Measurements from ENCODE around the gene ELN. TPM values are rescaled to one million over a fixed set of nuclear protein-coding genes. Genes with fewer than 3 reads are reported as not detected.

Gene ELN
- total and polyA plus RNA-seq, 2 of the 4 experiments (the other 2 are of a cell fraction), result 2.2 to 14.3 TPM

- intact Hi-C loops (cut with micrococcal nuclease) (no loop called here), in situ Hi-C loops (cut with MboI; ENCODE audit: low sequenced_read_pairs) (loop anchor here (5.0 kb wide), 1 partner anchor 148 kb away; no protein-coding TSS in a partner anchor), dilution Hi-C loops (cut with HindIII; ENCODE audit: low sequenced_read_pairs, unreplicated experiment) (no loop called here)
- Histone ChIP-seq H4K5ac (ENCODE audit: low read depth, low read length) (no peak overlapping the region), H3K27me3 (ENCODE audit: control insufficient read depth, insufficient read depth, low read length) (no peaks in the 10 kb centered on the region), H2AFZ (replicated peaks; ENCODE audit: low read length, poor library complexity) (no peak overlapping the region), H3K27ac (ENCODE audit: insufficient read depth, low read length) (no peak overlapping the region), H3K4me1 (ENCODE audit: control insufficient read depth, insufficient read depth, low read length) (peaks cover 13% of the 10 kb centered on the region), H3K9me3 (ENCODE audit: control insufficient read depth, insufficient read depth, low read length) (no peaks in the 10 kb centered on the region), H4K91ac (ENCODE audit: insufficient read depth, low read depth, low read length) (no peak overlapping the region), H3K56ac (ENCODE audit: extremely low read depth, insufficient read depth, low read length) (no peak overlapping the region), H2AK9ac (replicated peaks; ENCODE audit: low read depth, low read length, poor library complexity) (no peak overlapping the region), H2BK5ac (ENCODE audit: low read depth, low read length, poor library complexity, severe bottlenecking) (no peak overlapping the region), H3K9me1 (ENCODE audit: insufficient read depth, low read length) (peaks cover 8% of the 10 kb centered on the region), H3K36me3 (ENCODE audit: control insufficient read depth, insufficient read depth, low read length) (no peaks in the 10 kb centered on the region), H4K8ac (ENCODE audit: low read depth in 2 of 2, low read length in 2 of 2) (no peak overlapping the region), H3K23ac (ENCODE audit: low read depth, low read length) (no peak overlapping the region), H3K9ac (ENCODE audit: low read depth, low read length) (no peak overlapping the region), H2BK15ac (ENCODE audit: low read depth, low read length) (no peak overlapping the region), H2BK20ac (ENCODE audit: low read depth, low read length) (no peak overlapping the region), H2AK5ac (ENCODE audit: low read depth, low read length) (0 out of 2 replicates have a peak overlapping the region, but pooled peaks have one; percentile 26), H3K4me2 (ENCODE audit: low read depth, low read length) (no peak overlapping the region), H3K18ac (ENCODE audit: low read depth, low read length) (no peak overlapping the region), H3K4ac (ENCODE audit: low read depth, low read length) (no peak overlapping the region; the same call in 1 of the 2 replicates), H3K79me1 (ENCODE audit: low read depth in 1 of 2, low read length in 2 of 2) (no peaks in the 10 kb centered on the region; a peak in 1 of 4 replicates), H3K4me3 (ENCODE audit: insufficient read depth, low read depth, low read length) (no peak overlapping the region), H2BK120ac (ENCODE audit: low read depth, low read length) (no peak overlapping the region), H4K20me1 (ENCODE audit: insufficient read depth, low read length) (no peaks in the 10 kb centered on the region), H3K14ac (replicated peaks; ENCODE audit: low read depth, low read length) (no peak overlapping the region)
- TF ChIP-seq SMC3 (IDR thresholded peaks at IDR 0.05; ENCODE audit: low read depth, low read length), result no peak
- TF ChIP-seq, protein P1, sequence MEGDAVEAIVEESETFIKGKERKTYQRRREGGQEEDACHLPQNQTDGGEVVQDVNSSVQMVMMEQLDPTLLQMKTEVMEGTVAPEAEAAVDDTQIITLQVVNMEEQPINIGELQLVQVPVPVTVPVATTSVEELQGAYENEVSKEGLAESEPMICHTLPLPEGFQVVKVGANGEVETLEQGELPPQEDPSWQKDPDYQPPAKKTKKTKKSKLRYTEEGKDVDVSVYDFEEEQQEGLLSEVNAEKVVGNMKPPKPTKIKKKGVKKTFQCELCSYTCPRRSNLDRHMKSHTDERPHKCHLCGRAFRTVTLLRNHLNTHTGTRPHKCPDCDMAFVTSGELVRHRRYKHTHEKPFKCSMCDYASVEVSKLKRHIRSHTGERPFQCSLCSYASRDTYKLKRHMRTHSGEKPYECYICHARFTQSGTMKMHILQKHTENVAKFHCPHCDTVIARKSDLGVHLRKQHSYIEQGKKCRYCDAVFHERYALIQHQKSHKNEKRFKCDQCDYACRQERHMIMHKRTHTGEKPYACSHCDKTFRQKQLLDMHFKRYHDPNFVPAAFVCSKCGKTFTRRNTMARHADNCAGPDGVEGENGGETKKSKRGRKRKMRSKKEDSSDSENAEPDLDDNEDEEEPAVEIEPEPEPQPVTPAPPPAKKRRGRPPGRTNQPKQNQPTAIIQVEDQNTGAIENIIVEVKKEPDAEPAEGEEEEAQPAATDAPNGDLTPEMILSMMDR (conservative IDR thresholded peaks at IDR 0.05; ENCODE audit: low read depth, low read length), result no peak
- no peak for TF ChIP-seq ELK1 (IDR thresholded peaks at IDR 0.05; ENCODE audit: borderline replicate concordance, low read depth, low read length)
- TF ChIP-seq FOS (IDR thresholded peaks at IDR 0.05; ENCODE audit: low read depth, low read length), result no peak
- TF ChIP-seq MAFK (IDR thresholded peaks at IDR 0.05; ENCODE audit: low read depth, low read length), result no peak
- TF ChIP-seq, protein P2, sequence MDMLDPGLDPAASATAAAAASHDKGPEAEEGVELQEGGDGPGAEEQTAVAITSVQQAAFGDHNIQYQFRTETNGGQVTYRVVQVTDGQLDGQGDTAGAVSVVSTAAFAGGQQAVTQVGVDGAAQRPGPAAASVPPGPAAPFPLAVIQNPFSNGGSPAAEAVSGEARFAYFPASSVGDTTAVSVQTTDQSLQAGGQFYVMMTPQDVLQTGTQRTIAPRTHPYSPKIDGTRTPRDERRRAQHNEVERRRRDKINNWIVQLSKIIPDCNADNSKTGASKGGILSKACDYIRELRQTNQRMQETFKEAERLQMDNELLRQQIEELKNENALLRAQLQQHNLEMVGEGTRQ (IDR thresholded peaks at IDR 0.05; ENCODE audit: low read depth, low read length), result no peak
- no peak for TF ChIP-seq POLR2A (IDR thresholded peaks at IDR 0.05; ENCODE audit: low read depth, low read length)
- TF ChIP-seq CHD1 (IDR thresholded peaks at IDR 0.05; ENCODE audit: low read depth, low read length), result no peak
- no peak for TF ChIP-seq RAD21 (IDR thresholded peaks at IDR 0.05; ENCODE audit: low read length)
- TF ChIP-seq MXI1 (IDR thresholded peaks at IDR 0.05; ENCODE audit: borderline replicate concordance, low read depth, low read length), result no peak
- ChIA-PET POLR2A (ENCODE audit: unreplicated experiment) (interaction anchor here (0.6 kb wide), 1 partner anchor 18 kb away, joined by 25 read pairs; no protein-coding TSS in a partner anchor), CTCF (no interaction called here)
- no peak for ATAC-seq (ENCODE audit: low read depth)
- no TSS peak for BruUV-seq (replicated peaks)
- no peak for DNase-seq
- WGBS, 2 experiments (ENCODE audit: extremely low coverage in 2 of 2, insufficient read length in 1 of 2), result no CpG with 5 or more reads among the region's 9 CpGs
Observed at GRCh38 chr7:74020390-74020789, 7.6 kb upstream of the ELN start.

Data from IMR-90 (cell line).